CD4-positive, alpha-beta T cell treated with Interleukin-17A for 4 hours (primary cell): ENCODE results near the gene RAP1GDS1.
"Not testable (repeated sequence)": the region's sequence is repeated elsewhere in the genome, so short reads cannot be mapped to it uniquely, and the experiment has no call there.

ENCODE experiments used
- DNase-seq: peaks from one replicate; pipeline ENCODE4 v3.0.0-alpha.2; 2020; ENCODE audit warnings: mixed read lengths

Gene RAP1GDS1

DNA sequence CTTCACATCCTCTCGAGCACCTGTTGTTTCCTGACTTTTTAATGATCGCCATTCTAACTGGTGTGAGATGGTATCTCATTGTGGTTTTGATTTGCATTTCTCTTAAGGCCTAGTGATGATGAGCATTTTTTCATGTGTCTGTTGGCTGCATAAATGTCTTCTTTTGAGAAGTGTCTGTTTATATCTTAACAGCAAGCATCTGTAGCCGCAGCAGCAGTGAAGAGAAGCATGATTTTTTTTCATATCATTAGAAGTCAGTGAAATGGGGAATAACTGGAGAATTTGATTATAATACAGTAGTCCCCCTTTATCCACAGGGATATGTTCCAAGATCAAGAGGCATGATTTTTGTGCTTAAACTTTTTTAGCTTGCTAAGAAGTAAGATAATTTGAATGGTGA lies 27.5 kb downstream of the RAP1GDS1 start:
- DNase-seq = not testable (repeated sequence)

DNA sequence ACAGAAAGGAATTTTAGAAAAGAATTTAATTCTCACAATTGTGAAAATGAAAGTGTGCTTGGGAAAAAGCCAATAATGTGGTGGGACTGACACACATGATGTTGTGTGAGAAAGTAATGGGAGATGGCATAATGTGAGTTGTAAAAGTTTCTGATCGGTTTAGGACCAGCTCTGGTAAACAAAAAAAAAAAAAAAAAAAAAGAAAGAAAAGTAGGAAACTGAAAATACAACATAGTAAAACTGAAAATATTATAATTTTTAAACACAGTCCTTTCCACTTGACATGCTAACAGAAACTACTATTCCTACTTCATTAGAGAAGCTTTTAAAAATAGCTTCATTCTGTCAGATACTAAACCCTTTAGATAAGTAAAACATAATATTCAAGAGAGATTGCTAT lies 28.2 kb downstream of the RAP1GDS1 start:
- no peak for DNase-seq

DNA sequence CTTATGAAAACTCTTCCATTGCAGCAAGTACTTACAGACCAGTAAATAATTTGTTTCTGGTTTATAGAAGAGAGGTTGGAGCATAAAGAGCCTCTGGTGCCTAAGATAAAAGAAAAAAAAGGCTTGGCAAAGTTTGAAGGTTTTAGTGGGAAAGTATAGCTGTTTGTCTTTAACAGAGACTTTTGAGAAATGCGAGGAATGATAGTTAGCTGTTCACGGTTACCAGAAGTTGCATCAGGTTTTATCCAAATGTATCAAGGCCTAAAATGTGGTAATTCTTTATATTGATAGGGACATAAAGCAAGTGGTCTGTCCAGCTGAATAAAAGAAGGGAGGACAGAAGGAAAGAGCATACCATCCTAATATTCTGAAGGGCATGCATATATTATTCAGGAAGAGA lies 29.3 kb downstream of the RAP1GDS1 start:
- no peak for DNase-seq

DNA sequence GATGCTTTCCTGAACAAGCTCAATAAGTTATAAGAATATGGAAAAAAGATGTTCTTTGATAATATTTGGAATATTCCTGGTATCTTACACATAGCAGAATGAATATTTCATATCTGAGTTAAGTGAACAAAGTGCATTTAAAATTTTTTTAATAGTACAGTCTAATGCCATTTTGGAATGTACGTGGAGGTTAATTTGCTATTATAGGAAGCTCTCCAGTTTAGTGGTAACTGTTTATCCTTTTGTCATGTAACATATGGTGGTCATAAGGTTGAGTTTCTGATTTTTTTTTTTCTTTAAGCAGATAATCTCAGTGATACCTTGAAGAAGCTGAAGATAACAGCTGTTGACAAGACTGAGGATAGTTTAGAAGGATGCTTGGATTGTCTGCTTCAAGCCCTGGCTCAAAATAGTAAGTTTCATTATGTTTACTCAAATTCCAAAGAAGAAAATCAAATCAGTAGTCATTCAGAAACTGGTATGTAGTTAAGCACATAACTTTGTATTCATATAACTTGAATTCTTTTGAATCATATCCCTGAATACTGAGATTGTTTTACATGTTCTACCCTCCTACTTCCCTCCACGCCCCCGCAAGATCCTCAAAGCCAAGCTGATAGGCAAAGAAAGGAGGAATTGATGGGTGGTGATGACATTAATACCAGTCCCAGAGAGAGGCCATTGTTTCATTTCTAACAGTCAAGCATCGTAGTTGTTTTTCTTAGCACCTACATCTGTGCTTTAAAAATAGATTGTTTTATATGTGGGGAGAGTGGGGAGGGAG lies 32.1 kb downstream of the RAP1GDS1 start:
- DNase-seq = no peak

DNA sequence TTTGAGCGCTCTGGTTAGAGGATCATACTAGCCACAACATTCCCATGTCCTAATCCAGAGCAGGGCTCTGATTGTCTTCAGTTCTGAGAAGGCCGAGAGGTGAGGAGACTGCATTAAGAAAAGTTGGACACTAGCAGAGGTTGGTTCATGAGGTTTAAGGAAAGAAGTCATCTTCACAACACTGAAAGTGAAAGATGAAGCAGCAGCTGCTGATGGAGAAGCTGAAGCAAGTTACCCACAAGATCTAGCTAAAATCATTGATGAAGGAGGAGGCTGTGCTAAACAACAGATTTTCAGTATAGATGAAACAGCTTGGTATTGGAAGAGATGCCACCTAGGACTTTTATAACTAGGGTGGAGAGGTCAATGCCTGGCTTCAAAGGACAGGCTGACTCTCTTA lies 36.8 kb downstream of the RAP1GDS1 start:
- DNase-seq = no peak

DNA sequence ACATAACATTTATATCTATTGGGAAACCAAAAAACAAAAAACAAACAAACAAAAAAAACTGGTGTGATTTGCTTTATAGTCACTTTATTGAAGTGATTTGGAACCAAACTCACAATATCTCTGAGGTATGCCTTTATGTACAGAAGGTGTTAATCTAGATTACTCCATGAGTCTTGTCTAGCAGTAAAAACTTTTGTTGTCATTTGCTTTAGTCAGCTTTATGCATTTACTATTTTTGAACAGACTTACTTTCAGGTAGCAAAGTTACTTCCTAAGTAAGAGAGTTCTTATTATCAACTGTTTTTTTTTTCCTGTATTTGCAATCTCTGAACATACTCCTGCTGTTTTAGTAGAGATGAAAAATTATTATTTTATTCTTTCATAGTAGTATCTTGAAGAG lies 39.5 kb downstream of the RAP1GDS1 start:
- no peak for DNase-seq

DNA sequence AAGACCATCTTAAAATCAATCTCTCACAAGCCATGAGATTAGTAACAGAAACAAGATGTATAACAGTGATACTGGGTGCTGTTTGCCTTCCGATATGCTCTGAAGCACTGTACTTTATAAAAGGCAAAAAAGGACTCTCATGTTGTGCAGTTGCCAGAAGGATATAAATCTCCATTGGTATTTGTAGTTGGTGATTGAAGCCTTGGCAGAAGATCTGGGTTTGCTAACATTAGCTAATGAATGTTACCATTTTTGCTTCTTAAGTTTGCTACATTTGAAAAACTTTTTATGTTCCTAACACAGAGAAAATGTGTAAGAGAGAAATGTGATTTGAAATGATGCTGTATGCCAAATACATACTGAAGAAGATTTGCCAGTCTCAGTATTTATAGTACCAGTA lies 44.4 kb downstream of the RAP1GDS1 start:
- DNase-seq = no peak

DNA sequence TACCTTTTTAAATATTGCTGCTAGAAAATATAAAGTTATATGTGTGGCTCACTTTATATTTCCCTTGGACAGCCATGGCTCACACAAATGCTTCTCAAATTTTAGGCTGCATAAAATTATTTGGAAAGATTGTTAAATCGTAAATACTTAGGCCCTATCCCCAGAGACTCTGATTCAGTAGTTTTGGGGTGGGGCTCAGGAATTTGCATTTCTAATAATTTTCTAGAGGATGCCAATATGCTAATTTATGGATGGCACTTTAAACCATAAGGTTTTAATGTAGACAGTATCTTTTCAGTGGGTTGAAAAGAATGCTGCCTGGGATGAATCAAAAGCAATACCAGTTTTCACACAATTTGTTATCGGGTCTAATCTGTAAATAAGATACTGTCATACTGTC lies 49.7 kb downstream of the RAP1GDS1 start:
- DNase-seq = no peak

DNA sequence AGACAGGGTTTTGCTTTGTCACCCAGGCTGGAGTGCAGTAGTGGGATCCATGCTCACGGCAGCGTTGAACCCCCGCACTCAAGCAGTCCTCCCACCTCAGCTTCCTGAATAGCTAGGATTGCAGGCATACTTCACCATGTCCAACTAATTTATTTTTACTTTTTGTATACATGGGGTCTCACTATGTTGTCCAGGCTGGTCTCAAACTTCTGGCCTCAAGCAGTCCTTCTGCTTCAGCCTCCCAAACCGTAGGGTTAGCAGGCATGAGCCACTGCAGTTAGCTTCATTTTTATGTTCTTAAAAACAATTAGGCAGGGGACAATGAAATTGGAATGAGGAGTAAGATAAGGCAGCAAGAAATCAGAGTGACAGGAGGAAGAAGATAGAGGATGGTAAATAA lies 50.5 kb downstream of the RAP1GDS1 start:
- DNase-seq = no peak

DNA sequence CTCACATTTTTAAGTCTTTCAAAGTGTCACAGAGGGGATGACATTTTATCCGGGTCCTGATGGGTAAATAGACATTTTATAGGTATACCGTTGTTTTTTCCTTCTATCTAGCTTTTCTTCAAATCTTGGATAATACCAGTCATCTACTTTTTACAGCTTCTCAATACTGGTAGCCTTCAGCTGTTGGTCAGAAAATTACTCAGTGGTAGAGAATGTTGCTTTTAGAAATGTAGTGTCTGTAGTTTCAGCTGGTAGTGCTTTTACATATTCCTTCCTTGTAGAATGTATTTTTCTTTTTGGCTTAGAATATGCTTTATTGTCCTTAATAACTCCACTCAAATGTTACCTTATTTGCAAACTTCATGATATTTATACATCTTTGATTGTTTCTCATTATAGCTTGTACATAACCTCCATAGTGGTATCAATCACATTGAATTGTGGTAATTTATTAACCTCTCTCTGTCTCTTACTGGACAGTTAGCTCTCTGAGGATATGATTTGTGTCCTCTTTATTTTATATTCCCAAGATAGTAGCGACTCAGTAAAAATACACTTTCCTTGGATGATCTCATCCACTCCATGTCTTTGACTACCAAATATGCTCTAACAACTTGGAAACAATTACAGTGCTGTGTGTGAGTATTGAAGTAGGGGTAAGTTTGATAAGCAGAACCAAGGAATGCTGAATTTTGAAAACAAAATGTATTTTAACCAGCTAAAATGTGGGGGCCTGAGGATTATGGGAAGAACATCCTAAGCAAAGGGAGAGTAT lies 53.8 kb downstream of the RAP1GDS1 start:
- DNase-seq = no peak

DNA sequence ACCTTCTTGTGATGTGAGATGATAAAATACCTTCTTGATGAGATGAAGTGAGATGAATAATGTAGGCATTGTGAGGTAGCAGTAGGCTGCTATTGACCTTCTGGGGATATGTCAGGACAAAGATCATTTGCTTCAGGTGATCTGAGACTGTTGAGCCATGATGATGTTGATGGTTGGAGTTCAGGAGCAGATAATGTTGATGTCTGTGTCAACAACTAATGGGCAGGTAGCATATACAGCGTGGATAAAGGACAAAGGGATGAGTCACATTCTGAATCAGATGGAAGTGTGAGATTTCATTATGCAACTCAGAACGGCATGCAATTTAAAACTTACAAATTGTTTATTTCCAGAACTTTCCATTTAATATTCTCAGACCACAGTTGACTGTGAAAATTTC lies 57.3 kb downstream of the RAP1GDS1 start:
- no peak for DNase-seq

DNA sequence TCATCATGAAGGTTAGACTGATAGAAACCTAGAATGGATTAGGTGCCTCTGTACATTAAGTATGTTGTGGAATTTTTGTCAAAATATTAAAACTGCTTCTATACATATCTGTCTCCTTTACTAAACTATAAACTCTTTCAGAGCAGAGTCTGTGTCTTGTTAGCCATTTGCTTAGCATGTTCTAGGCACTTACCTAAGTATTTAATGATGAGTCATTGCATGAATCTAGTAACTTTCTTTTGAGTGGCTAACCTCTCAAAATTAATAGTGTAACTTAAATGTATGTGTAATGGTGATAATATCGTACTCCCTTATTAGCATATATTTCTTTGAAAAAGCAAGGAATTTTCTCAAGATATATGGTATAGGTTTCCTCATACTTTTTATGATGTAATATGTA lies 57.8 kb downstream of the RAP1GDS1 start:
- no peak for DNase-seq

DNA sequence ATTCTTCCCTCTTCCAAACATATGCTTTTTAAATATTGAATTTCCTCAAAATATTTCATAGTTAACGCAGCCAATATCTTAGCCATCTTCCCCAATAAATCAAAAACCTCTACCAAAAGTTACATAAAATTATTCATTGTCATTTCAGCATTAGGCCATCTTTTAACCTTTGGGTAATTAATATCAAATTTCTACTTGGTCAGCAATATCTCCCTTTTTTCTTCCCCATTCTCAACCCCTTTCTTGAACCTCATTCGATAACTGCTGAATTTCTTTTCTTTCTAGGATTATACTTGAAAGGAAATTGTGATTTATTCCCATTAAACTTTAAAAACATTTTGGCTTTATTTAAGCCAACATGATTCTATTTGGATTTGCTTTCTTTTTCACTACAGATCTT lies 65.0 kb downstream of the RAP1GDS1 start:
- no peak for DNase-seq

DNA sequence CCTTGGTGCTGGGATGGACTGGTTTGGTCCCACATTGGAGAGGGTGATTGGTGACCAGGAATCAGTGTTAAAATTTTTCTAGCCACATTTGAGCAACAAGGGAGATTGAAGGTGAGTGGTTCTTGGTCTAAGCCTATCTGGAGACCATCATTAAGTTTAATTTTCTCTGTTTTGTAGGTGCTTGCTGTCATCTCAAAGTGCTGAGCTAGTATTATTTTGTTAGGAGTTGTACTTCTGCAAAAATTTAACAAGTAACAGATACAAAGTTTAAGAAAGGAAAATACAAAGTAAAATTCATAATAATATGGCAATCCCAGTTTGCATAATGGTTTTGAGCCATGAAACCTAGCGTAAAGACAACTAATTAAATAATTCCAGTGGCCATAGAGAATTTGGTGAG lies 66.5 kb downstream of the RAP1GDS1 start:
- DNase-seq = no peak

DNA sequence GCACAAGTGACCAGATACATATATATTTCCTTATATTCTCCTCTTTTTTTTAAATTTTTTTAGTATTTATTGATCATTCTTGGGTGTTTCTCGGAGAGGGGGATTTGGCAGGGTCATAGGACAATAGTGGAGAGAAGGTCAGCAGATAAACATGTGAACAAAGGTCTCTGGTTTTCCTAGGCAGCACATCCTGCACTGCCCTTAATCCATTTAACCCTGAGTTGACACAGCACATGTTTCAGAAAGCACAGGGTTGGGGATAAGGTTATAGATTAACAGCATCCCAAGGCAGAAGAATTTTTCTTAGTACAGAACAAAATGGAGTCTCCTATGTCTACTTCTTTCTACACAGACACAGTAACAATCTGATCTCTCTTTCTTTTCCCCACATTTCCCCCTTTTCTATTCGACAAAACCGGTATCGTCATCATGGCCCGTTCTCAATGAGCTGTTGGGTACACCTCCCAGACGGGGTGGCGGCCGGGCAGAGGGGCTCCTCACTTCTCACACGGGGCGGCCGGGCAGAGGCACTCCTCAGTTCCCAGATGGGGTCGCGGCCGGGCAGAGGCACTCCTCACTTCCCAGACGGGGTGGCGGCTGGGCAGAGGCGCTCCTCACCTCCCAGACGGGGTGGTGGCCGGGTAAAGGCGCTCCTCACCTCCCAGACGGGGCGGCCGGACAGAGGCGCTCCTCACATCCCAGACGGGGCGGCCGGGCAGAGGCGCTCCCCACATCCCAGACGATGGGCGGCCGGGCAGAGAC lies 68.9 kb downstream of the RAP1GDS1 start:
- DNase-seq = not testable (repeated sequence)

DNA sequence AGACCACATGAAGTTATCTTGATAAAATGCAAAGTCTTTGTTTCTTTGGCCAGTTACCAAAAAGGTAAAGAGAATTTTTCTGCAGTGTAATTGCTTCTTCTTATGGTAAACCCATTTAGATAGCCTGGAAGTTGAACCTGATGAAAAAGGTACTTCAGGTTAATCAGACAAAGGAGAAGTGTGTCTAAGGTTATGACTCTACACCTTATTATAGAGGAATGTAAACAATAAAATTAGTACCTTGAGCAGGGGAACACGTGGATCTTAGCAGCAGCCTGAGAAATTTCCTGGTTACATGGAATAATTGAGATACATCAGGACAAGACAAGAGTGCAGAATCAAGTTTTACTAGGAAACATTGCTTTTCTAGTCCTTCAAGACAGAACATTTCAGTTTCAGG lies 70.8 kb downstream of the RAP1GDS1 start:
- no peak for DNase-seq

DNA sequence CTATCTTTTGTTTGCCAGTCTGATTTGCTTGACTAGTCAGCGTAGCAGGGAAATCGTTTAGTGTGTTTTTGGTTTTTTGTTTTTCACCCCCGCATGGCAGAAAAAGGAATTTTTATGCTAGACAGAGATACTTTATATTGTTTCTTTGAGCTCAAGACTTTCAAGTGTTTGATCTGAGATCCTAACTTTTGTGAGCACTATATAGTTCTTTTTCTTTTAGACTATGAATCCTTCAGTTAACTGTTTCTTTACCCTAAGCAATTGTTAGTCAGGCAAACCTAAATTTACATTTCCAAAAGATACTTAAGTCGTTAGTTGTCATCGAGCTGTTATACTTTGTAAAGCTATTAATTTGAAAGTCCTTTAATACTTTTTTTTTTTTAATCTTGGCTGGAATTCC lies 73.3 kb downstream of the RAP1GDS1 start:
- no peak for DNase-seq

DNA sequence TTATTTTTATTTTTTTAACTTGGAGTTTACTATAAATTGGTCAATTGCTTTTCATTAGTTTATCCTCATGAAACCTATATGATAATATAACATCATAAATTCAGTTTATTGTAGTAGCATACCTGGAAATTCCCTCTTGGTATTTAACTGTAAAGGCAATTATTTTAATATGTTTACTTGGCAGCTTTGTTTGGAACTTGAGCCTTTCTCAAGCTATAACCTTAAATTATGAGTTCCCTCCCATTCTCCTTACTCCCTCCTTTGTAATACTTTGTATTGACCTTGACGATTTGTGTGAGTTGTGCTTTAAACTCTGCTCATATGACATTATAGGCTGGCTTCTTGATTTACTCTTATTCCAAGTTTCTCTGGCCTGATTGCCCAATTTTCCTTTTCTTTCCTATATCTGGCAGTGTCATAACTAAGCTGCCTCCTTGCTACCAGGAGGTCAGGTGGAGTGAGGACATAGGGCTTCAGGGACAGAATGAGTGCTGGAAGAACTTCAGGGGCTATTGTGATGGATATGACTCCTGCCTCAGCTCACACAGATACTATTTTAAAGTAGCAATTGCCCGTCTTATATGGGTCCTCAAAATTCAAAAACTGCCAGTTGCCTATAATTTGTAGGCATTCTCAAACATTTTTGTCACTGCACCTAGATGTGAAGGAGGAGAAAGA lies 77.7 kb downstream of the RAP1GDS1 start:
- no peak for DNase-seq

DNA sequence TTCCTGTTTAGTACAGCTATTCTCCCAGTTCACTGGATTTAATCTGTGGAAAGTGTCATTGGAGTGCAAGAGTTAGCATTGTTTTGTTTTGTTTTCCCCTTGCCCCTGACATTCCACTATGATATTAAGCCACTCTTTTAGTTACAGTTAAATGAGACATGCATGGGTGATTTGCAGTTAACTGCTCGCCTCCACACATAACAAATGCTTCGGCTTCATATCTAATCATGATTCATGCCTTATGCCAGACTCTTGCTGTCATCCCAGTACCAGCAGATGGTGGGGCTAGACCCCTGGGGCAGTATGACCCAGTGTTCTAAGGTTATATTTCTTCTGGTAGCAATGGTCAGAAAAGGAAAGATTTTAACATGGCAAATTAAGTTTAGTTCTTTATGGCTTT lies 80.1 kb downstream of the RAP1GDS1 start:
- no peak for DNase-seq

DNA sequence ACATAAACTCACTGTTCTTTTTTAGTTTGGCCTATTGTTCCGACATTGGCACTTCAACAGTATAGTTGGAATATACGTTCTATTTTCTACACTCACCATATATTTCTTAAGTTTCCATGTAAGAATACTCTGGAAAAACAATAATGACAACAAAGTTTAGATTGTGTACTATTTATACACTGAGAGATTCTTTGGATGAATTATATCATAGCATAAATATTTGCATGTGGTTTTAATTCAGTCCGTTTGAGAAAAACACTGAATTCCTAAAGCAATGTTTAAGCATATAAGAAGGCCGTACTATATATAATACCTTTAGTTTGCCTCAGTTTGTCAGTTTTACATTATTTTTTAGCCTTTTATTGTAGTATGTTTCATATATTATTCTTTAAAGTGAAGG lies 82.4 kb downstream of the RAP1GDS1 start:
- no peak for DNase-seq

DNA sequence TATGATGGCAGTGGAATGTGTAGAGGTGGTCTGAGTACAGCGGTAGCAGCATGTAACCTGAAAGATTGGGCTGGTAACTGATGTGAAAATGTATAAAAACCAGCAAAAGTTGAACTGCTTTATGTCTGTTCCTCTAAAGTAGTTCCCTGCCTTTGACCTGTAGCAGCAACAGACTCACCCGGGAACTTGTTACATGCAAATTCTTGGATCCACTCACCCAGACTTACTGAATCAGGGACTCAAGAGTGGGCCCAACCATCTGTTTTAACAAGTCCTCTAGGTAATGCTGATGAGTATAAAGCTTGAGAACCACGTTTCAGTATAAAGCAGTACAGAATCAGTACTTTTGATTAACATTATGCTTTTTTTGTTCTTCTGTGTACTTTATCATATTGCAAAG lies 84.7 kb downstream of the RAP1GDS1 start:
- DNase-seq = no peak

DNA sequence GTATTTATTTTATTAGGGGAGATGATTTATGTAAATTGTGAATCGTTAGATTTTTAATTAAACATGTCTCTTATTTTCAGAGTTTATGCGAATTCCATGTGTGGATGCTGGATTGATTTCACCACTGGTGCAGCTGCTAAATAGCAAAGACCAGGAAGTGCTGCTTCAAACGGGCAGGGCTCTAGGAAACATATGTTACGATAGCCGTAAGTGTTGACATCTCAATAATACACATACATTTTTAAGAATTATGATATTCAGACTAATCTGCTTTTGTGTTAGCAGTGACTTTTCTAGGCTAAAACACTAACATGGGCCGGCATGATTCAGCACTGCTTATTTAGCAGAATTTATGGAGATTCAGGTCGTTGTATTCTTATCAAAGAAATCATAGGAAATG lies 91.2 kb downstream of the RAP1GDS1 start:
- DNase-seq = no peak

DNA sequence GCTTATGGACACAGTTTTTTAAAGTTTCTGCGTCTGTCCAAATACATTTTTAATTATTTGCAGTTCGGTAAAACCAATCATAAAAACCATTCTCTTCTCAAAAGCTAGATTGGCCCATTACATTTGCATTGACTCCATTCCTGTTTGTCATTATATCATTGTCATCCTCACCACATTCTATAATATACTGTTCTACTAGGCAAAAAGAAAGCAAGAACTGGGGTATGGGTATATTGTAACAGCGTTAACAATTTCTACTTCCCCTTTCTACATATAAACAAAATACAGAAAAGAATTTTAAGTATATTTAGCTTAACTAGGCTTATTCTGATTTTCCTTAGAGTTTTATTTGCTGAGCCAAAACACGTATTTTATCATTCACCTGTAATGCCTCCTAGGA lies 91.8 kb downstream of the RAP1GDS1 start:
- DNase-seq = no peak
